HK-2 (cell line): ENCODE data around the gene LGI2.

Experiments
- DNase-seq: peaks from one replicate; pipeline ENCODE4 v3.0.0-alpha.2; 2018; ENCODE audit not compliant: unreplicated experiment

Gene LGI2

DNA sequence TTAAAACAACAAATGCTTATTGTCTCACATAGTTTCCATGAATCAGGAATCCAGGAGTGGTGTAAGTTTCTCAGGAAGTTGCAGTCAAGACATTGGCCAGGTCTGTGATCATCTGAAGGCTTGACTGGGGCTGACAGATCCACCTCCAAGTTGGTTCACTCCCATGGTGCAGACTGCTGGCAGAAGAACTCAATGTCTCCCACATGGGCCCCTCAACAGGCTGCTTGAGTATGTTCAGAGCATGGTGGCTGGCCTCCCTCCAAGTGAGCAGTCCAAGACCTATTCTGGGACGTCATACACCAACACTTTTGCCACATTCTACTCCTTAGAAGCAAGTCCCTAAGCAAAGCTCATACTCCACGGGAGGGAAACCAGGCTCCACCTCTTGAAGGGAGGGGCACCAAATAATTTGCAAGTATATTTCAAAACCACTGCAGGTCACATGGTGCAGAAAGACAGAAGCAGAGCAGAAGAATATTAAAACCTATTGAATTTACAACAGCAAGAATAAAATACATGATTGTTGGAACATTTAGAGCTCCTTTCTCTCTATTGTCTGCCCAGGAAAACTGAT, 35.3 kb downstream of the LGI2 start:
- DNase-seq, result no peak

DNA sequence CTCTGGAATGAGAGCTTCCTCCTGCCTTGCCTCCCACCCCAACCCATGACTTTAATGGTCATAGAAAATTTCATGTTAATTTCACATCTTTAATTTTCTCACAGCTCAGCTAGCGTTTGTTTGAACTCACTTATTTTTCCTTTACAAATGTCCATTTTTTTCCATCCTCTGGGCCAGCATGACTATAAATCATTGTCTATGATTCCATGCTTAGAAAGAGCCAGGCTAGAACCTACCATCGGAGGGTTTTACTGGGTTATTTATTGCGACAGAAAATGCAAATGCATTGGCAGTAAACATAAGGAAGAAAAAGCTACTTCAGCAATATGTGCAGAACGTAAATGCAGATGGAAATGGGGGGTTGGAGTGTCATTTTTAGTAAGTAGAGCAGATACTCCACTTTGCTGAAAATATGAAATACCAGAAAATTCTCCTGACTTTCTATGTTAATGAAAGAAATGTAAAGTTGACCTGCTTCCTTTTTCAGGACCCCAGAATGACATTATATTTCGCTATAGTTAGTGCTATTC, 37.1 kb downstream of the LGI2 start:
- DNase-seq, result no peak

DNA sequence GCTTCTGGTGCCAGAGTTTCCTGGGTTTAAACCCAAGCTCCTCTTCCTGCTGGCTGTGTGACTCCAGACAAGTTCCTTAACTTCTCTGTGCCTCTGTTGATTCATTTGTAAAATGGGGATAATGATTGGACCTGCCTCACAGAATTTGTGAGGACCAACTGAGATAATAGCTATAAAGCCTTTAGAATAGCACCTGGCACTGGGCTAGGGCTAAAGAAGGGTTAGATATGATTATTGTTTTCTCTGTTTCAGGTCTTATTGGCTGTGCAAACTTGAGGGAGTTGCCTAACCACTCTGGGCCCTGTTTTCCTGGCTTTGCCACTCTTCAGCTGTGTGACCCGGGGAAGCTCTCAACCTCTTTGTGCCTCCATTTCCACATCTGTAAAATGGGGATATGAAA, 37.8 kb downstream of the LGI2 start:
- DNase-seq, result no peak

DNA sequence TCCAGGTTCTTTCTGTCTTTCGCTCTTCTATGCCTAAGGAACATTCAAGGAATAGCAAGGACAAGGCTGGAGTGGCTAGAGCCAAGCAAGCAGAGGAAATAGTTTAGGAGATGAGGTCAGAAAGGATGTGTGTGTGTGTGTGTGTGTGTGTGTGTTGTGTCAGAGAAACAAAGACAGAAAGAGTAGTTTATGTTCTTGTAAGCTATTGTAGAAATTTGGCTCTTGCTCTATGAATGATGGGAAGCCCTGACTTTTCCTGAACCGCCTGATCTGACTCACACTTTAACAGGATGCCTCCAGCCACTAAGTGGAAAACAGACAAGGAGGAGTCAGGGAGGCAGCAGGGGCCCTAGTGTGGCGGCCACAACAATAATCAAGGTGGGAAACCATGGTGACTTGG, 39.7 kb downstream of the LGI2 start:
- DNase-seq, result peak; percentile 17

DNA sequence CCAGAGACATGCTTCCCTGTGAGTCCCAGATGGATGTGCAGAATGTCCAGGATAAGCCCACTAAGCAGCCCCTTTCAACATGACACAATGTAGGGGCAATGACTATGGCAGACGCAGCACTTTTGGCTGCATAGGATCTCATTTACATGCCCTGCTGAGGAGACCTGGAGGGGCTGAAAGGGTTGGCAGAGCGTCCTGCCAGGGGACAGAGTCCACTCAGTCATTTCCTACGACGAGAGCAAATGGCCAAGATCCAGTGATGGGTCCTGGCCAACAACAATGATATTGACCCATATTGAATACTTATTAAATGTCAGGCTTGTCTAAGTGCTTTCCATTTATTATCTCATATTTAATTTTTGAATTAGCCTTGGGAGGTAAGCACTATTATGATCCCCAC, 41.4 kb downstream of the LGI2 start:
- no peak for DNase-seq

DNA sequence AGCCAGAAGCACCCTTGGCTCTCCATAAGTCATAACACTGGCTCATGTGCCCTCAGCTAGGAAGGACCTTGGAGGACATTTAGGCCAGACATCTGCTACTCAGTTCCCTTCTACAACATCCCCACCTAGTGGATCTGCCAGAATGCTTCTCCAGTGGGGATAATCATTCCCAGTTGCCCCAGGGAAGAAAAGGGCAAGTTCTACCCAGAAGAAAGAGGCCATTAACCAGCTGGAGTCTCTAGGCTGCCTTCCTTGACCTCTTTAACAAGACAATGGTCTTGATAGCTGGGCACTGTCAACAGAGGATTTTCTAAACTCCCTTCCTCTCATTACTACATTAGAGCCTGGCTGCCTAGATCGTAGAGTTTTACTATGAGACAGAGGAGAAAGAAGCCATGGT, 42.0 kb downstream of the LGI2 start:
- no peak for DNase-seq

DNA sequence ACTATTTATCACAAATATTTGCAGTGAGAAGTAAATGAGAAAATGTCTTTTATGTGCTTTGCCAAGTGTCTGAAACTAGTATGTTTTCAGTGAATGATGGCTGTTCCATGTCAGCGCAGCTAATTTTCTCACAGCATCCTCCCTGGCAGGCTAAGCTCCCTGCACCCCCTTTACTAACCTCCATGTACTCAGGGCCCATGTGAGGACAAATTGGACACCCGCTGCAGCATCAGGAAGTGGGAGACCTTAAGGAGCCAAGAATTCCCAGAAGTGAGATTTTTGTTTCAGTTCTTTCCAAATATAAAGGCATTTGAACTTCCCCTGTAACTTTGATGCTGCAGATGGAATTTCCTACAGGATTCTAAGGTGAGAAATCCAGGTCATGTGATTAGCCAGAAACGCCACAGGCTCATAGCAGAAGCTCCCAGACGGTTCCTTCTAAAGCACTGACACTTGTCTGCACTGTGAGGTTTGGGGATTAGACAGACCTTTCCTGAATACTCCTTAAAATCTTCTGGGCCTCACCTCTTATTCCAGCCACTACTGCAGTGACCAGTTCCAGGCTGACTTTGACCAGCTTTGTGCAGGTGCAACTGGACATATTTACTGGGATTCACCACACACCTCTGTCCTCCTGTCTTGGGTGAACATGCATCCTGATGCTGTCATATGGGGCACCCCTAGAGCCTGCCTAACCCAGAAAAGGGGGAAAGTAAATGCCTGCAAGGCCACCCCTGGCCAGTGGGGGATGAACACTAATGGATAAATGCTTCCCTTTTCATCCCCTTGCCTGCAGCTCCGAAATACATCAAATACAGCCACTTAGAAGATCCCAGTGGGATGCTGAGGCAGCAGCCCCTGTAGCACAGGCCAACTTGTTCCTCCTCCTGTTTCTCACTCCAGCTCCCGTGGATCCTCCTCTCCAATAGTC, 45.9 kb downstream of the LGI2 start:
- DNase-seq, result no peak

DNA sequence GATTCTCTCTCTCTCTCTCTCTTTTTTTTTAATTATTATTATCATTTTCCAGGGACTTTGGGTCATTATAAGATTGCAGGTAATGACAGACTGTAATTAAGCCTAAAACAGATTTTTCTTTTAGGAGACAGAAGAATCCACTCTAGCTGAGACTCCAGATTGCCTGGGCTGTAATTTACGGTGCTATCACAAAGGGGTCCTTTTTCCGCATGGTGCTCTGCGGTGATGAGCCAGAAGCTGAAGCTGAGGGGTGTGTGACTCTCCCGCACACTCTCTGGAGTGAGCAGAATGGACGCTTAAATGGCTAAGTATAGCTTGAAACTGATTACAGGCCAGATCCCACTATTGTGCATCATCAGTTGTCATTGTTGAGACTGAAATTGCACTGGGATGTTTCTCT, 50.0 kb downstream of the LGI2 start:
- no peak for DNase-seq

DNA sequence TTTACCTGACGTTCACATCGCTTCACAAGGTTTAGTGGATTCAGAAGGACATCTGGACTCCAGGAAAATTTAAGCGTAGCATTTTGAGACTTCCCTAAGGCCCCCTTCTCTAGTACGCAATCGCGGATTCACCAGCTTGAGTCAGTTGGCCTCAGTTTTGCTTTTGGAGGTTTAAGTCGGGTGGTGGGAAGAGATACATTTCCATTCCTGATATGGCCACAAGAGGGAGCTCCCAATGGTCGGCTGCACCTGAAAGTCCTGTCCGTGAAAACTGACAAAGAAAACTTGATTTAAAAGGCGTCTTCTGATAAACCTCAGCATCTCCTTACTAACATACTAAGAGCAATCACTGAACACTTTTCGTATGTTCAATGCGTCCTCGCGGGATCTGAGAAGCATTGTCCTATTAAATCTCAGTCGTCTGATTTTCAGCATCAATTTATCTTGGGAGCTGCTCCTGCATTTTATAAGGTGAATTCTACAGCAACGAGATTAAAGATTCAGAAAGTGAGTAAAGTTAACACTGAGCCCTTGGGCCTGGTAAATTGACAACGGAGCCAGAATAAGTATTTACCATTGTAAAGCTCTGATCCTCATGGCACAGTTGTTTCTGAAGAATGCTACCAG, 50.6 kb downstream of the LGI2 start:
- DNase-seq, result peak; percentile 45

DNA sequence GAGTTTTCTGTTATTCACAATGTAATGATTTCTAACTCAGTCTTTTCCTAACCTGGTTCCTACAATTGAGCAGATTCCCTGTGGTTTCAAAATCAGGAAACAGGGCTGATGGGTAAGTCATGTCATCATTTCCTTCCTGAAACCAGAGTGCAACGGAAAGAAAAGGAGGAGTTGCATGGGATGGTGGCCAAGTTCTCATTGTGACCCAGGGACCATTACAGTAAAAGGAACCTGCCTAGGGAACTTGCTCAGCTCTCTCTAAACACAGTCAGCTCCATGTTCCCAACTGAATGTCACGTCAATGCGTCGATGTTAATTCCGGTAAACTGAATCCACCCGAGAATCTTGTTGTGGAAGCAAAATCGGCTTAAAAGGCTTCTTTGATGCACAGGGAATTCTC, 51.2 kb downstream of the LGI2 start:
- no peak for DNase-seq

DNA sequence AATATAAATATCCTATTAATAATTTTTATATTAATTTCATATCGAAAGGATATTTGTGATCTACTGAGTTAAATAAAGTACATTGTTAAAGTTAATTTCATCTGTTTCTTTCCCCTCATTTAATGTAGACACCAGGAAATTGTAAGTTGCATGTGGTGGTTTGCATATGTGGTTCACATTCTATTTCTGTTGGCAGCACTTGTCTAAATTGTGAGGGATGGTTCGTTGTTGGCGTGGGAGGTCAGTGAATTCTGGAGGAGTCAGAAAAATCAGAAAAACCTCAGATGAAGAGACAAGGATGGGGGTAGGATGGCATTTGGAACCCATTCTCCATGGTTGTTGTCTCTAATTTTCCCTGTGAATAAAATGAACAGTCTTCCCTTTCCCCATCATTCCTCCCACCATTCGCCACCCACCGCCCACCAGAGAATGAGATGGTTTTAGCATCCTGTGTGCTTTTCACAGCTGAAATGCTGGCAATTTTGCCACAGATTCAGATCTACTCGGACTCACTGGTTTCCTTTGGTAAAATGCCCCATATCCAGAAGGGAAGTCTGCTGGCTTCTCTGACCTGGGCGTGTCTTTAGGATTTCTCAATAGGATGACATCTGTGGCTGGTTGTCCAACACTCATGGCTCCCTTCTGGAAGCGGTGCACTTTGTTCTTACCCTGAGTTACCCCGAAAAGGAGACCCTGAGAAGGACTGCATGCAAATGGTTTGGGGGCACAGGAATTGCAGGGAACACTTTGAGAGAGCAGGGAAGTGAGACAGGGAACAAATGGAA, 52.3 kb downstream of the LGI2 start:
- no peak for DNase-seq

DNA sequence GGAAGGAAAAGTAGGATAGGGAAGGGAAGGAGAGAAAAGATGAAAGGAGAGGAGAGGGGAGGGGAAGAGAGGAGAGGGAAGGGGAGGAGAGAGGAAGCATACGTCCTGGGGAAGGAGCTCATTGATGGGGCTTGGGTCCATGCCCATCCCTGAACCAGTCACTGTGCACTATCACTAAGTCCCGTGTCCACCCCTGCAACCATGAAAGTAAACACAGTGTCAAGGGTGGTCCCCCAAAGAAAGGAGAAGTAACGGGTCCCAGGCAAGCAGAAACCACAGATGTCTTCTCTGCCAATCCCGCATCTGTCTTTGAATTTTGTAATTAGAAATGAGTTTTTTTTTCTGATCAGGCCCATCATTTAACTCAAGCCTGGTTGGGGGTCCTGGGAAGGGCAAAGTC, 55.2 kb downstream of the LGI2 start:
- DNase-seq, result no peak

DNA sequence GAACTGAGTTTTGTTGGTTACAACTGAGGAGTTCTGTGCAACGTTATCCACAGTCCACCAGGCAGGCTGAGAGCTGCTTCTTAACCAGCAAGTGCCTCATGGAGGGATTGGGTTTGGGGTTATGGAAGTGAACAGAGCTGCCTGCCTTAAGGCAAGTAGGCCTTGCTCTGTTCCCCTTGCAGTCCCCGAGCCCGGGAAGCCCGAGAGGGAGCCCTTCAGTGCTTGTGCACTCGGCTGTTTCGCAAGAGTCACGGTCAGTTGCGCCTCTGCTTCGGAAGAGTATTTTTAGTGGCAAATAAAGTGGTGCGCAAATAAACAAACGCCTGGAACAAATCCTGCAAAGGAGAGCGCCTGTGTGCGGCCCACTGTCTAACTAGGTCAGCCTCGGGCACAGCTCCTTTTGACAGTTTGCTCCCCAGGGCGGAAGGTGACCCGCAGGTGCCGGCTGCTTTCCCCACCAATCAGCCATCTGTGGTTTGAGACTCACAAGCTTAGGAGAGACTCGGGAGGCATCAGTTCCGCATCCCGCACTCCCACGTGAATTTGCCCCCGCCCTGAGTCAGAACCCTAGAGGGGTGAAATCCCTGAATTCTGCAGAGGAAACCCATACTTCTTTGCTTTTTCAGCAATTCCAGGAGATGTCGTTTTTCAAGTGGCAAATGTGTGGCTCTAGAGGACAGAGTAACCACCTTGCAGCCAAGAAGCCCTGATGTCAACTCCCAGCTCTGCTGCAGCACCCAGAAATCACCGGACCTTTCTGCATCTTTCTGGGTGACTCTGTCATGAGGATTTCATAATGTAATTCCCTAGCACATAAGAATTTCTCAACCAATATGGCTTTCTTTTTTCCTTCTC, 56.8 kb downstream of the LGI2 start:
- peak; percentile 54 for DNase-seq

DNA sequence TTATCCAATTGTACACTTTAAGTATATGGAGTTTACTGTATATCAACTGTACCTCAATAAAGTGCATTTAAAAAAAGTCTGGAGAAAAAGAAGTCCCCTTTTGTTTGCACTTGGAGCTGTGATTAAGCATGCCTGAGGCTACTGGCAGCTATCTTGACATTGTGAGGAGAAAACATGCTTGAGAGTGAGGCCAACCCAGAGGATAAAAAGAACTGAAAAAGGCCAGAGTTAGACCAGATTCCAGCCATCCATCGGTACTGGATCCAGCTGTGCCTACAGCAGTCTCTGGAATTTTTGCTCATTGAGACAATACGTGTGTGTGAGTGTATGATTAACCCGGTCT, 57.4 kb downstream of the LGI2 start:
- DNase-seq, result no peak

DNA sequence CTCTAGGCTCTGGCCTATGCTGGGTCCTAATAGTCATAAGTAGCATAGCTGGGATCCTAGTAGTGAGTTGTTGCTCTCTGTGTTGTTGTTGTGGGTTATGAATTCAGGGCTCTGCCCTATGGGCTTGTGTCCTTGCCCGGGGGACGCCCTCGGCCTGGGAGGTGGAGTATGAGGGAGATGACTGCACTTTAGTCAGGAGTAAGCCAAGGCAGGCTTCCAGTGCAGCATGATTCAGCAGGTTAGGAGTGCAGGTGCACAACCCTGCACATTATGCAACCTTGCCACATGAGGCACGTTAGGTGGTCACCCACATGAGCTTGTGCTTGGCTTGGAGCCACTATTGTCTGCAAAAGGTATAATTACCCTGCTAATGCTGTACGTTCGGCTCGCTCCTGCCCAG, 59.6 kb downstream of the LGI2 start:
- no peak for DNase-seq

DNA sequence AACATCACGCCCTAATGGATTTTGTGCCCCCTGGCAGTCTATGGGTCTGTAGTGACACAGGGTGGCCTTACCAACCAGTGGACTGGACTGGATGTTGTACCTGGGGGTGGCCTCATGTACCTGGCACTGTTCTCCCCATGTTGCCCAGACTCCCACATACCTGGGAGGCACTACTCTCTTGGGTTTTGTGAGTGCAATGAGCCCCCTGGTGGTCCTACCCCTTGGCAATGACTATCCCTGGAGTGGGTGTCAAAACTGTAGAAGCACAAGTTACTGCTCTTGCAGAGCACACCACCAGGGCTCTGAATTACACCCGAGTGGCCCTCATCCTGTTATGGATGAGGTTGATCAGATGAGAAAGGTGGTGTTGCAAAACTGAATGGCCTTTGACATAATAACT, 60.1 kb downstream of the LGI2 start:
- no peak for DNase-seq

DNA sequence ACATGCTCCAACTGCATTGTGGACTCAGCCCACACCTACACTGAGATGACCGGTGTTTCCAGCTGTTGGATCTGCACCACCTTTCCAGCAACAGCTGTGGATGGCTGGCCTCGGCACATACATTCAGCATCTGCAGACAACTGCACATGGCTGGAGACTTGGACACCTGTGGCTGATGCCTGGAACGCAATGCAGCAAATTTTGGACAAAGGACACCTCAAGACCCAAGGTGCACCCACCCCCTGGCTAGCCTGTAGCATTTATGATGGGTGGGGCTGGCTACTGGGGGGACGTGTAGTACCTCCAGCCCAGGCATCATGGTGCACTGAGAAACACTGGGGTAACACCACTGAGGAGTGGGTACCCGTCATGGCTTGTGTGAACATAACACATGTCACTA, 60.6 kb downstream of the LGI2 start:
- DNase-seq, result no peak

DNA sequence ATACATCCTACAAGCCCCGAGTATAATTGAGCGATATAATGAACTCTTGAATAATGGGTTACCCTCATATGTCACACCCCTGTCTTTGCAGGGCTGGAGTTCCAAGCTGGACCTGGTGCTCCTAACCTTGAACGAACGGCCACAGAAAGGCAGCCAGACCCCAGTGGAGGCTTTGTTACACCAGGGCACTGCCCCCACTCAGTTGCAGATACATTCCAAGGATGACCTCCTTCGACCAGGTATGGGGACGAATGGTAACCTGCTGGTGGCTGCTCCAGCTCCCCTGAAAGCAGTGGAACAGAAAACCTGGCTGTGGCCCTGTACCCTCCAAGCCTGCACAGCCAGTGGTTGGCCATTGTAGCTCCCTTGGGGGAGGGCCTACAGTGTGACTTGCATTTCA, 61.3 kb downstream of the LGI2 start:
- DNase-seq, result no peak

DNA sequence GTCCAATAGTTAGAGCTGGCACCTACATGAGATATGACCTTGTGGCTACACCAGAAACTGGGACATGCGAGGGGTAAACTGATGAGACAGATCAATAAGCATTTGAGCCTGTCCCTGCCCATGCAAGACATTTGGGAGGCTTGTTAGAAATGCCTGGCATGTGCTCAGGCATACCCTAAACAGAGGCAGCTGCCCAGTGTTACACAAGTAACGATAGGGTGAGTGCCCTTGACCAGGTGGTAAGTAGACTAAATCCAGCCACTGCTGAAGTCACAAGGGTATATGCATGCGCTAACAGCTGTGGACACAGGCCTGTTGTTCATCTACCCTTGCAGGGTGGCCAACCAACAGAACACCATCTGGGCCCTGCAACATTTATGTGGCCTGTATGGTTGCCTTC, 61.8 kb downstream of the LGI2 start:
- DNase-seq, result no peak

DNA sequence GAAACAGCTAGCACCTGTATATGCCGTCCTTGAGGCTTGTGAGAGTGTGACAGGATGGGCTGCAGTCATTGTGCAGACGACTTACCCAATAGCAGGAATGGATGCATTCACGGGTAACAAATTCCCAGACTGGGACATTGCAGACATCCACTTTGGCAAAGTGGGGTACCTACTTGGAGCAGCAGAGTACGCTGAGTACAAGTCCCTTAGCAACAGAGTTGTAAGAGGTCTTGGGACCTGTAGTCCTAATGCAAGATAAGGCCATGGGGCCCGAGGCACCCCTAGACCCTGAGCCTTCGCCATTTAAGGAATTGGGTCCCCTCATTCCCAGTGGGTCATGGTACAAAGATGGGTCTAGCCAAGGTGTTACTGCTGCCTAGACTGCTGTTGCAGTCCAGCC, 62.5 kb downstream of the LGI2 start:
- DNase-seq, result no peak

DNA sequence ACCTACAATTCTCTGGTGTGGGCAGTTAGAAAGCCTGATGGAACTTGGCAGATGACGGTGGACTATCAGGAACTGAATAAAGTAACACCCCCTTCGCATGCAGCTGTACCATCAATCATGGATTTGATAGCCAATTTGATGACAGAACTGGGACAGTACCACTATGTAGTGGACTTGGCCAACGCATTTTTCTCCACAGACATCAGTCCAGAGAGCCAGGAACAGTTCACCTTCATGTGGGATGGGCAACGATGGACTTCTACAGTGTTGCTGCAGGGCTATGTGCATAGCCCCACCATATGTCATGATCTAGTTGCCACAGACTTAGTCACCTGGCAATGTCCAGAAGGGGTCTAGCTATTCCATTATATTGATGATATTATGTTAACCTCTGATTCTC, 63.4 kb downstream of the LGI2 start:
- DNase-seq, result no peak
